ENCODE results near the gene UTP25. TPM values are rescaled to one million over a fixed set of nuclear protein-coding genes. Genes with fewer than 3 reads are reported as not detected.

Gene UTP25
- total RNA-seq, 2 donors from 2014 or later, result 3.0 to 4.4 TPM

Other genes with a start within 250 kb of the UTP25 start
- under 1 TPM in 1 of 2 donors, not detected in 1; 0.31 TPM for gene CAMK1G, start 244.3 kb upstream of the UTP25 start, total RNA-seq
- gene LAMB3, start 175.5 kb upstream of the UTP25 start, total RNA-seq, result 10 to 100 TPM in 1 of 2 donors, 1 to 10 TPM in 1; 8.4 to 14.3 TPM
- 100 to 1,000 TPM; 220 to 440 TPM for gene G0S2, start 152.6 kb upstream of the UTP25 start, total RNA-seq
- gene HSD11B1, start 123.1 kb upstream of the UTP25 start, total RNA-seq, result 1 to 10 TPM; 5.6 to 6.8 TPM
- 1 to 10 TPM; 1.3 to 2.7 TPM for gene TRAF3IP3, start 71.9 kb upstream of the UTP25 start, total RNA-seq
- 1 to 10 TPM; 1.8 to 1.9 TPM for gene C1orf74, start 43.4 kb upstream of the UTP25 start, total RNA-seq
- gene IRF6, start 21.8 kb upstream of the UTP25 start, total RNA-seq, result 10 to 100 TPM; 20.7 to 21.8 TPM
- gene SYT14, start 110.2 kb downstream of the UTP25 start, total RNA-seq, result under 1 TPM in 1 of 2 donors, not detected in 1; 0.08 TPM